AG04450 (cell line): ENCODE results near the gene HERC3. TPM values are rescaled to one million over a fixed set of nuclear protein-coding genes. Genes with fewer than 3 reads are reported as not detected.

Experiments
- CTCF ChIA-PET: fragments of 300-600, 350-600 bp; formaldehyde crosslinking; extraction: SDS; loops from one replicate; lab custom pipeline; 2022; ENCODE audit warnings: antibody characterized with exemption, inconsistent platforms; lab: Charles Lee
- POLR2A ChIA-PET: fragments of 350-600 bp; formaldehyde crosslinking; extraction: SDS; loops from one replicate; lab custom pipeline; 2021; ENCODE audit warnings: antibody characterized with exemption, inconsistent platforms; lab: Yijun Ruan, JAX
- DNase-seq: peaks from one replicate; pipeline ENCODE4 v3.0.0-alpha.2; 2011; ENCODE audit warnings: low read depth, low spot score
- H3K27ac ChIP-seq: one replicate; pipeline ENCODE4 v1.5.1; 2012; ENCODE audit warnings: low read depth, low read length, control low read depth
- H3K27me3 ChIP-seq: one replicate; pipeline ENCODE4 v1.6.0; 2012; ENCODE audit warnings: low read length; ENCODE audit not compliant: control insufficient read depth, insufficient read depth
- H3K4me3 ChIP-seq: 2 replicates; pipeline ENCODE4 v1.5.1; 2011; ENCODE audit warnings: mild to moderate bottlenecking, low read depth, low read length, control low read depth
- H3K9me3 ChIP-seq: 2 replicates; pipeline ENCODE4 v1.5.1; 2012; ENCODE audit warnings: low read length; ENCODE audit not compliant: control insufficient read depth, insufficient read depth
- CTCF ChIP-seq: IDR thresholded peaks from 2 replicates; pipeline ENCODE4 v1.5.1; 2011; ENCODE audit warnings: low read depth, low read length, control low read depth, inconsistent platforms
- polyA plus RNA-seq: library from polyadenylated mRNA; depleted of rRNA; stranded (reverse); fragments of >200 nt; gene quantifications from 2 replicates; pipeline ENCODE4 v1.2.3, GENCODE V29; 2011

HERC3 gene
- polyA plus RNA-seq, 1 experiment: 10.3 TPM

- H3K4me3 ChIP-seq: no peak overlapping the region
- H3K27ac ChIP-seq: no peak overlapping the region
- H3K9me3 ChIP-seq: no peaks in the 10 kb centered on the region
- no peaks in the 10 kb centered on the region for H3K27me3 ChIP-seq
- POLR2A ChIA-PET: interaction anchor here (0.7 kb wide), 1 partner anchor 673 kb away, joined by 3 read pairs; no protein-coding TSS in a partner anchor
- DNase-seq: no peak
- CTCF ChIA-PET: interaction anchor here (0.6 to 4.7 kb wide), 5 partner anchors 12 to 363 kb away, joined by 3 to 45 read pairs (median 4); no protein-coding TSS in a partner anchor
- TF ChIP-seq CTCF: no peak
These were observed 68.4 kb downstream of the HERC3 start for GRCh38 chr4:88660446-88661294.

GRCh38 chr4:88661739-88662138 is 69.5 kb downstream of the HERC3 start:
- TF ChIP-seq CTCF: no peak
- H3K4me3 ChIP-seq: no peak overlapping the region
- H3K27me3 ChIP-seq: no peaks in the 10 kb centered on the region
- H3K9me3 ChIP-seq: no peaks in the 10 kb centered on the region
- CTCF ChIA-PET: interaction anchor here (1.1 to 4.7 kb wide), 3 partner anchors 11 to 362 kb away, joined by 4 to 45 read pairs (median 5); no protein-coding TSS in a partner anchor
- POLR2A ChIA-PET: no interaction called here
- peak overlapping the region; percentile 58 for H3K27ac ChIP-seq
- DNase-seq: peak; percentile 33

- no peak for DNase-seq
- no peak overlapping the region for H3K27ac ChIP-seq
- ChIA-PET CTCF (interaction anchor here (0.6 to 2.7 kb wide), 45 partner anchors 8 to 633 kb away, joined by 3 to 45 read pairs (median 4); partner anchors contain the start of gene PPM1K), POLR2A (interaction anchor here (0.6 kb wide), 1 partner anchor 149 kb away, joined by 3 read pairs; the partner anchor contains the start of gene PYURF)
- no peaks in the 10 kb centered on the region for H3K9me3 ChIP-seq
- peak; percentile 76 for TF ChIP-seq CTCF
- H3K4me3 ChIP-seq: no peak overlapping the region
- H3K27me3 ChIP-seq: no peaks in the 10 kb centered on the region
These were observed 80.7 kb downstream of the HERC3 start for GRCh38 chr4:88672987-88673386.

- no peak overlapping the region for H3K27ac ChIP-seq
- H3K4me3 ChIP-seq: no peak overlapping the region
- ChIA-PET POLR2A (interaction anchor here (0.6 kb wide), 1 partner anchor 150 kb away, joined by 3 read pairs; the partner anchor contains the start of gene PYURF), CTCF (interaction anchor here (0.8 to 2.7 kb wide), 28 partner anchors 7 to 349 kb away, joined by 3 to 45 read pairs (median 5); no protein-coding TSS in a partner anchor)
- H3K9me3 ChIP-seq: no peaks in the 10 kb centered on the region
- no peaks in the 10 kb centered on the region for H3K27me3 ChIP-seq
- no peak for TF ChIP-seq CTCF
- DNase-seq: no peak
These were observed 81.6 kb downstream of the HERC3 start for GRCh38 chr4:88673886-88674285.
